GM06990 (cell line): ENCODE results near the gene STXBP2.

ENCODE experiments used
- DNase-seq: peaks from one replicate; pipeline ENCODE4 v3.0.0-alpha.2; 2011; ENCODE audit not compliant: insufficient read length; ENCODE audit errors: extremely low read depth
- H3K27me3 ChIP-seq: replicated peaks from 2 replicates; pipeline ENCODE4 v1.6.0; 2011; ENCODE audit warnings: low read length; ENCODE audit not compliant: control insufficient read depth, insufficient read depth
- H3K36me3 ChIP-seq: 2 replicates; pipeline ENCODE4 v1.5.1; 2011; ENCODE audit warnings: low read length; ENCODE audit not compliant: control insufficient read depth, insufficient read depth
- H3K4me3 ChIP-seq: replicated peaks from 2 replicates; pipeline ENCODE4 v1.5.1; 2011; ENCODE audit warnings: low read depth, mild to moderate bottlenecking, control low read depth, low read length
- TF ChIP-seq, protein P1 (sequence below): IDR thresholded peaks from 2 replicates; pipeline ENCODE4 v1.5.1; 2011; ENCODE audit warnings: low read length, control low read depth, mild to moderate bottlenecking, inconsistent platforms; ENCODE audit not compliant: insufficient read depth, poor library complexity, severe bottlenecking

Gene STXBP2

DNA sequence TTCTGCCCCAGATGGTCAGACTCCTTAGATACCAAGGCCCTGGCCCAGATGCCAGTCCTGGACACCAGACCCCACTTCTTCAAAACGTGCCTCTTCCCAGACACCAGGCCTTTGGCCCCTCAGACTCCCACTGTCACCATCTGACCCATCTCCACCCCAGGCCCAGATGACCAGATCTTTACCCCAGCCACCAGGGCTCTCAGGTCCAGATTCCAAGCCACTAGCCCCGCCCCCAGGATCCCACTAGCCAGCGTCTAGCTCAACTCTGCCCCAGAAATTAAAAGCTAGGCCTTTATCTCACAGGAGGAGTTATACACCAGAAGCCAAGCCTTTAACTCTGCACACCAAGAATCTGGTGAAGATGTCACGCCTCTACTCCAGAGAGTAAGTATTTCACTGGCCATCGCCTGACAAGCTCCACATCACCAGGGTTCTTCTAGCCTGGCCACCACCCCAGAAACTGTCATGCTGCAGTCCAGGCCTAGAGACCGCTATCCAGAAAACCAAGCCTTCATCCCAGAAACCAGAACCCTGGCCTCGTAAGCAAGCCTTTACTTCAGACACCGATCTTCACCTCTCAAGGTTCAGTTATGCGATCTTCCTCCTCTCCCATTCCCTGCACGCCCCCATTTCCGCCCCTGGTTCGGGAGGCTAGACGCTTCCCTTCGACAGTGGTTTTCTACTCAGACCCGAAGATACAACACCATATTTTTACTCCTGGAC, 8.2 kb upstream of the STXBP2 start:
- Histone ChIP-seq H3K4me3 (peak overlapping the region; percentile 95), H3K27me3 (no peaks in the 10 kb centered on the region), H3K36me3 (peaks cover 10% of the 10 kb centered on the region)
- TF ChIP-seq, protein P1, sequence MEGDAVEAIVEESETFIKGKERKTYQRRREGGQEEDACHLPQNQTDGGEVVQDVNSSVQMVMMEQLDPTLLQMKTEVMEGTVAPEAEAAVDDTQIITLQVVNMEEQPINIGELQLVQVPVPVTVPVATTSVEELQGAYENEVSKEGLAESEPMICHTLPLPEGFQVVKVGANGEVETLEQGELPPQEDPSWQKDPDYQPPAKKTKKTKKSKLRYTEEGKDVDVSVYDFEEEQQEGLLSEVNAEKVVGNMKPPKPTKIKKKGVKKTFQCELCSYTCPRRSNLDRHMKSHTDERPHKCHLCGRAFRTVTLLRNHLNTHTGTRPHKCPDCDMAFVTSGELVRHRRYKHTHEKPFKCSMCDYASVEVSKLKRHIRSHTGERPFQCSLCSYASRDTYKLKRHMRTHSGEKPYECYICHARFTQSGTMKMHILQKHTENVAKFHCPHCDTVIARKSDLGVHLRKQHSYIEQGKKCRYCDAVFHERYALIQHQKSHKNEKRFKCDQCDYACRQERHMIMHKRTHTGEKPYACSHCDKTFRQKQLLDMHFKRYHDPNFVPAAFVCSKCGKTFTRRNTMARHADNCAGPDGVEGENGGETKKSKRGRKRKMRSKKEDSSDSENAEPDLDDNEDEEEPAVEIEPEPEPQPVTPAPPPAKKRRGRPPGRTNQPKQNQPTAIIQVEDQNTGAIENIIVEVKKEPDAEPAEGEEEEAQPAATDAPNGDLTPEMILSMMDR: no peak
- no peak for DNase-seq

DNA sequence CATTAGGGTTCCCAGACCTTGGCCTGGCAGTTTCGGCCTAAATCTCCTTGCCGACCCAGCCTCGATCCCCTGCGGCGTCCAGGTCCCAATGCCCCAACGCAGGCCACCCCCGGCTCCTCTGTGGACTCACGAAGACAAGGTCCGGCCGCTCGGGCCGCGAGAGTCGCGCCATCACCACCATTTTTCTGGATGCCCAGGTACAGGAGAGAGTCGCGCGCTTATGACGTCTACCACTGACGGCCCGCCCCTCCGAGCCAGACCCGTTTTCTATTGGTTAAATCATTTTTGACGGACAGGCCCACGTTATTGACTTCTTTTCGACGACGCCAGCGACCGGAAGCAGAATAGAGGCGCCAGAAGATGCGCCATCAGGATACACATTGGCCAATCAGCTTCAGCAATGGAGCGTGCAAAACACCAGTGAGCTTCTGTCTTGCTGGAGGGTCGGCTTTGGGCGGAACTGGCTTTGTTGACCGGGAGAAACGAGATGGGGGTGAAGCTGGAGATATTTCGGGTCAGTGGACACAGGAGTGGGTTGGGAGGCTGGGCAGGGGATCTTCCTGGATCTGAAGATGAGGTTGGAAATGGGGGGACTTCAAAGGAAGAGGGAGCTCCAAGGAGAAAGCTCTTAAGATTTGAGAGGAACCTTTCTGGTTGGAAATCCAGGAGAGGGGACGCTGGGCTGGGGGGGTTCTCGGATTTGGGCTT, 7.4 kb upstream of the STXBP2 start, which contains the start of the genes PET100 and XAB2:
PET100 (plus strand) TSS at position 447 of the 708 bp plus-strand sequence; CDS start at position 488, 41 bp downstream.
XAB2 (minus strand) TSS at position 199 of the 708 bp plus-strand sequence; CDS start at position 181, 18 bp downstream.
- DNase-seq: peak; percentile 94
- TF ChIP-seq, protein P1: no peak
- H3K27me3 ChIP-seq: no peaks in the 10 kb centered on the region
- peaks cover 10% of the 10 kb centered on the region for H3K36me3 ChIP-seq
- peak within 1 kb of the TSS; percentile 95 for H3K4me3 ChIP-seq

DNA sequence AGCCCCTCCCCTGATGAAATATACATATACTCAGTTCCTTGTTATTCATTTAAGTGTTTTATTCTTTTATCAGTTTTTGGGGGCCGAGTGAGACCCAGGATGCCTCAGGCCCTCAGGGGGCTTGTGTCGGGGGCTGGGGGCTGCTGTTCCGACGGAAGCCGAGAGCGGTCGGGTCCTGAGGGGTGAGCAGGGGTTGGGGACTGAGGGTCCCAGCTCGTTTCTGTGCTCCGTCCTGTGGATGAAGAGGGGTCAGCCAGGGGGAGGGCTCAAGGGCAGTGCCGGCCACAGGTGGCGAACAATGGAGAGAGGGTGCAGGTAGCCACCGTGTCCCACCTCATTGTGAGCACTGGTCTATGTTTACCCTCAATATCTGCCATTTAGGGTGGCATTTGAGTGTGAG, 5.3 kb upstream of the STXBP2 start:
- no peak for DNase-seq
- Histone ChIP-seq H3K4me3 (no peak overlapping the region), H3K36me3 (peaks cover 3% of the 10 kb centered on the region), H3K27me3 (no peaks in the 10 kb centered on the region)
- TF ChIP-seq, protein P1: no peak

DNA sequence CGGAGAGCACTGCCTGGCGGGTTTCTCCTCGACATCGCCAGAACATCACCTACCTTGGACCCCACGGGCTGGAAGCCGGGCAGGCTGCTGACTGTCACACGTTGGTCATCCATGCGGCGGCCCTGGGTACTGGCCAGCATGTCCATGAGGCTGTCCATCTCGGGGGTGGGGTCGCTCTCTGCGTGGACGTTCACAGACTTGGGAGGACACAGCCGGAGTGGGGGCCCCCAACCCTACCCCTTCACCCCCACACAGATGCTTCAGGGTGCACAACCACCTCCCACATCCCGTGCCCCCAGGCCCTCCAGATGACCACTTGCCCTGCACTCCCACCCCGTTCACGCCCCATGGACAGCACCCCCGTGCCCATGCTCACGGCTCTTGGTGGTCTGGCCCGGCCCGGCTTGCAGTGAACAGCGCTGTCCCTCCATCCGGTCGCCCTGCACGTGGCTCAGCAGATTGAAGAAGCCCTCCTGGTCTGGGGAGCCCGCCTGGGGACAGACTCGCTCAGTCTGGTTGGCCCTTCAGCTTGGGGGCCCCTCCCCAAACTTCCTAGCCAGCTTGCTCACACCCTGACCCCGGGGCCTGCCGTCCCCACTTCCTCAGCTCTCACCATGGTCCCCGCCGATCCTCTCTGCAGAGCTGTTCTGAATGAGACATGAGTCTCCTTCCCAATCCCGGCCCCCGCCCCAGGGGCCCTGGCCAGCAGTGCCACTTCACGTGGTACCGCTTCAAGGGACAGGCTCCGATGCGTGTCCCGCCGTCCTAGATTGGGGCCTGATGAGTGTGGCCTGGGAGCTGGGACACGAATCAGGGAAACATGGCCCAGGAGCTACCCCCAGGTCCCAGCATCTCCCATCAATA, 4.3 kb upstream of the STXBP2 start:
- peaks cover 2% of the 10 kb centered on the region; the same call in 1 of the 2 replicates for H3K36me3 ChIP-seq
- no peak for DNase-seq
- TF ChIP-seq, protein P1: no peak
- H3K4me3 ChIP-seq: no peak overlapping the region
- H3K27me3 ChIP-seq: no peaks in the 10 kb centered on the region

DNA sequence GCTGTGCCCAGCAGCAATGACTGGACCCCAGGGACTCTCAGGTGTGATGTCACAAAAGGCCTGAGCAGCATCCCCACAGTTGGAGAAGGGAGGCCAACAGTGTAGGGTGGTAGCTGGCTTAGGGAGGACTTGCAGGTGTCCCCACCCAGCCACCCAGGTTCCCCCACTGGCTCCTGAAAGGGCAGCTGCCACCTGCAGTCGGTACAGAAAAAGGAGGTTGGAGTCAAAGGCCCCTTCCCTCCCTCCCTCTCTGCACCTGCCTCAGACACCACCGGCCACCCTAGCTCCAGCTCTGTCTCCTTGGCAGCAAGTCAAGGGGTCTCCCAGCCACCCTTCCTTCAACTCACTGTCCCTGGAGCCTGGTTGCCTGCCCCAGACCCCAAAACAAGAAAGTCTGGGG, 3.2 kb upstream of the STXBP2 start, which contains the start of gene PCP2:
PCP2 (minus strand) TSS at position 22 of the 400 bp plus-strand sequence. CDS start 262 bp downstream, outside the sequence.
- H3K27me3 ChIP-seq: no peaks in the 10 kb centered on the region
- H3K4me3 ChIP-seq: no peak within 1 kb of the TSS
- peaks cover 1% of the 10 kb centered on the region; the same call in 1 of the 2 replicates for H3K36me3 ChIP-seq
- TF ChIP-seq, protein P1: no peak
- no peak for DNase-seq
